PC-9 (cell line): Measurements from ENCODE around the gene RAB4B.
"Not testable (repeated sequence)": the region's sequence is repeated elsewhere in the genome, so short reads cannot be mapped to it uniquely, and the experiment has no call there.

Source experiments
- EZH2 ChIP-seq: fragments of 200-600 bp; sonication (generic); IDR thresholded peaks from 2 replicates; pipeline ENCODE4 v1.8.0; 2017; ENCODE audit warnings: antibody characterized with exemption, low read depth
- TF ChIP-seq, protein P1 (sequence below): fragments of 200-600 bp; sonication (generic); conservative IDR thresholded peaks from 2 replicates; pipeline ENCODE4 v1.6.1; 2017; ENCODE audit warnings: mixed run types, antibody characterized with exemption, mild to moderate bottlenecking, moderate library complexity

DNA sequence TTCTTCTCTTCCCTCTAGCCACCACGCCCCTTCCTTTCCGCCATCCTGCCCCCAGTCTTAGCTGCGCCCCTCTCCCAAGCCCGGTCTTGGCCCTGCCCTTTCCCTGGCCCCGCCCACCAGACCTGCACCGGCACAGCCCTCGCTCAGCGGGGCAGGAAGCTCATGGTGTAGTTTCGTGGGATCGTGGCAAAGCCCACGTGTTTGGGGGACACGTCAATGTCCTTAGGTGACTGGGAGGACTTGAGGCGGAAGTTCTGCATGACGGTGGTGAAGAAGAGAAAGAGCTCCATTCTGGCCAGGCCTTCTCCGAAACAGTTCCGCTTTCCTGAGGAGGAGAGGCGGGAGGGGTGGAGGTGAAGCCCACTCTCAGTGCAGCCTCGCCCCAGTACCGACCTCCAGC is 65.6 kb downstream of the RAB4B start:
- TF ChIP-seq EZH2 = not testable (repeated sequence)
- TF ChIP-seq, protein P1, sequence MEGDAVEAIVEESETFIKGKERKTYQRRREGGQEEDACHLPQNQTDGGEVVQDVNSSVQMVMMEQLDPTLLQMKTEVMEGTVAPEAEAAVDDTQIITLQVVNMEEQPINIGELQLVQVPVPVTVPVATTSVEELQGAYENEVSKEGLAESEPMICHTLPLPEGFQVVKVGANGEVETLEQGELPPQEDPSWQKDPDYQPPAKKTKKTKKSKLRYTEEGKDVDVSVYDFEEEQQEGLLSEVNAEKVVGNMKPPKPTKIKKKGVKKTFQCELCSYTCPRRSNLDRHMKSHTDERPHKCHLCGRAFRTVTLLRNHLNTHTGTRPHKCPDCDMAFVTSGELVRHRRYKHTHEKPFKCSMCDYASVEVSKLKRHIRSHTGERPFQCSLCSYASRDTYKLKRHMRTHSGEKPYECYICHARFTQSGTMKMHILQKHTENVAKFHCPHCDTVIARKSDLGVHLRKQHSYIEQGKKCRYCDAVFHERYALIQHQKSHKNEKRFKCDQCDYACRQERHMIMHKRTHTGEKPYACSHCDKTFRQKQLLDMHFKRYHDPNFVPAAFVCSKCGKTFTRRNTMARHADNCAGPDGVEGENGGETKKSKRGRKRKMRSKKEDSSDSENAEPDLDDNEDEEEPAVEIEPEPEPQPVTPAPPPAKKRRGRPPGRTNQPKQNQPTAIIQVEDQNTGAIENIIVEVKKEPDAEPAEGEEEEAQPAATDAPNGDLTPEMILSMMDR = not testable (repeated sequence)
